D721Med (cell line): ENCODE measurements around the gene CA10.

Source experiments
- DNase-seq: peaks from one replicate; pipeline ENCODE4 v3.0.0; 2011; ENCODE audit warnings: low spot score; ENCODE audit not compliant: insufficient read length
- FAIRE-seq: peaks from 2 replicates; lab custom pipeline; 2011; peaks lifted over from hg19 to GRCh38; lab: Jason Lieb, UNC
- CTCF ChIP-seq: IDR thresholded peaks from 2 replicates; pipeline ENCODE4 v1.5.1; 2012; ENCODE audit warnings: mild to moderate bottlenecking, control low read depth; ENCODE audit not compliant: insufficient read depth; ENCODE audit errors: missing control alignments

CA10 gene

GRCh38 chr17:51941272-51941671 is 217.2 kb downstream of the CA10 start:
- FAIRE-seq (no peak), DNase-seq (no peak)
- TF ChIP-seq CTCF = no peak

GRCh38 chr17:51937264-51937663 is 221.2 kb downstream of the CA10 start:
- FAIRE-seq (no peak), DNase-seq (no peak)
- TF ChIP-seq CTCF = no peak

DNA sequence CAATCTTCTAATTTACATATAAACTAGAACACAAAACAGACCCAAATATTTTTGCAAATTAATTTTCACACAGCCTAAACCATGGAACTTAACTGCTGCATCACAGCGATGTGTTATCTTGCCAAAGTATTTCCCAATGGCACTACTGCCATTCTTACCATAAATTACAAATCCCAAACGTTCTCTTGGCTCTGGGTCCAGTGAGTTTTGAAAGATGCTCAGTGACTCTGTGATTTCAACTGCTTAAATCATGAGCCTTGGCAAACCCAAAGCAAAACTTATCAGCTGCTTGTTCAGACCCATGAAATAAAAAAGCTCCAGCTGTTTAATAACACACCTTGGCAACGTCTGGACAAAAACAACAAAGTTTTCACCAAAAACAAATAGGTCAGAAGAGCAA is 223.0 kb downstream of the CA10 start:
- DNase-seq = no peak
- no peak for FAIRE-seq
- TF ChIP-seq CTCF = no peak

DNA sequence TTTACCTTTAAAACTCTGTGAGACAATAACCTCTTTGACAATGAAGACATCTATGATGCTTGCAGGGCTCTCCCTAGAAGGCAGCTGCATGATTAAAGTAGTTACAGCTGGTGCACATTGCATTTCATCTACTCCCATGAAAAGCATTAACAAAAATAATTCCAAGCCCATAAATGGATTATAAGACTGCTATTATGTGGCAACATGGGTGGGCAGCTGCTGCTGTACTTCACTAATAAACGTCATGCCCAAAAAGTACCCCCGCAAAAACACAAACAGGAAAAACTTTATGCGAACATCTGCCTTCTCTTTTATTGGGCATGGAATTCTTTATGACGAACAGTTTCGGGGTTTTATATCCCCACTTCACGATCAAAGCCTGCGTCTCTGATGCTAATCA is 224.9 kb downstream of the CA10 start:
- no peak for DNase-seq
- no peak for FAIRE-seq
- TF ChIP-seq CTCF = no peak

DNA sequence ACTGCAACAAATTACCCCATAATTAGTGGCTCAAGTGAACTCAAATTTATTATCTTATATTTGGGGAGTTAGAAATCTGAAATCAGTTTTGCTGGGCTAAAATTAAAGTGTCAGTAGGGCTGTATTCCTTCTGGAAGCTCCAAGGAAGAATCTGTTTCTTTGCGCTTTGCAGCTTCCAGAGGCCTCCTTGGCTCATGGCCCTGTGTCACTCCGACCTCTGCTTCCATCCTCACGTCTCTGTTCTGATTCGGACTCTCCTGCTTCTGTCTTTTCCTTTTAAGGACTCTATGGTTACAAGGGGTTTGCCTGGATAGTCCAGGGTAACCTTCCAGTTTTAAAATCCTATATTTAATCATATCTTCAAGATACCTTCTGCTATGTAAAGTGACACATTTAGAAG is 232.1 kb downstream of the CA10 start:
- no peak for TF ChIP-seq CTCF
- DNase-seq (no peak), FAIRE-seq (no peak)

GRCh38 chr17:51921500-51921899 is 237.0 kb downstream of the CA10 start:
- FAIRE-seq (no peak), DNase-seq (no peak)
- TF ChIP-seq CTCF = no peak

GRCh38 chr17:51914577-51914976 is 243.9 kb downstream of the CA10 start:
- TF ChIP-seq CTCF = no peak
- FAIRE-seq (no peak), DNase-seq (no peak)
